Hippocampal formation (tissue), 2 donors: Measurements from ENCODE around the gene CX3CL1.
"Not testable (repeated sequence)": the region's sequence is repeated elsewhere in the genome, so short reads cannot be mapped to it uniquely, and the experiment has no call there.

Experiments
- DNase-seq, 2 donors: peaks; one replicate each; lab custom pipeline; 2025; lab: John Stamatoyannopoulos, UW

Gene CX3CL1

GRCh38 chr16:57357330-57358085 is 14.8 kb upstream of the CX3CL1 start:
- no peak for DNase-seq

GRCh38 chr16:57358086-57358420 is 14.2 kb upstream of the CX3CL1 start:
- DNase-seq: no peak

GRCh38 chr16:57358527-57359095 is 13.7 kb upstream of the CX3CL1 start, which contains the start of gene CCL22:
Gene CCL22, plus strand, starts transcription at chr16:57358783. Its CDS starts 34 bp downstream, at chr16:57358817.
- no peak for DNase-seq

- DNase-seq: no peak
These were observed 11.9 kb upstream of the CX3CL1 start for GRCh38 chr16:57360321-57360935.

- no peak for DNase-seq
These were observed 10.9 kb upstream of the CX3CL1 start for GRCh38 chr16:57361404-57361803.

- DNase-seq: no peak
These were observed 8.1 kb upstream of the CX3CL1 start for GRCh38 chr16:57364143-57364542.

GRCh38 chr16:57366544-57367040 is 5.7 kb upstream of the CX3CL1 start:
- no peak for DNase-seq

- no peak for DNase-seq
These were observed 5.1 kb upstream of the CX3CL1 start for GRCh38 chr16:57367116-57367752.

- DNase-seq: no peak
These were observed 557 bp upstream of the CX3CL1 start for GRCh38 chr16:57371494-57372371.

GRCh38 chr16:57373117-57373947 is 1.0 kb downstream of the CX3CL1 start:
- DNase-seq: no peak

- DNase-seq: peak in 1 of 2 donors; percentile 40
These were observed 1.8 kb downstream of the CX3CL1 start for GRCh38 chr16:57374067-57374534.

- DNase-seq: not testable (repeated sequence)
These were observed 2.7 kb downstream of the CX3CL1 start for GRCh38 chr16:57374925-57375465.

GRCh38 chr16:57376313-57376818 is 4.1 kb downstream of the CX3CL1 start:
- no peak for DNase-seq

GRCh38 chr16:57377080-57377841 is 5.0 kb downstream of the CX3CL1 start:
- no peak for DNase-seq

GRCh38 chr16:57379579-57379978 is 7.3 kb downstream of the CX3CL1 start:
- DNase-seq: no peak

GRCh38 chr16:57380671-57381462 is 8.6 kb downstream of the CX3CL1 start:
- DNase-seq: no peak

GRCh38 chr16:57381791-57382534 is 9.7 kb downstream of the CX3CL1 start:
- no peak for DNase-seq
